Neural cell (in vitro differentiated cells): Measurements from ENCODE around the gene SLX4. TPM values are rescaled to one million over a fixed set of nuclear protein-coding genes. Genes with fewer than 3 reads are reported as not detected.

Experiments used
- H2AFZ ChIP-seq: fragments of 200-600, 300-800 bp; sonication (generic), shearing (Covaris generic); 2 replicates; pipeline ENCODE4 v1.6.0; 2014; ENCODE audit warnings: low read depth, mild to moderate bottlenecking, antibody characterized with exemption, low read length, moderate library complexity
- H3F3A ChIP-seq: fragments of 200-600 bp; shearing (Covaris generic); 2 replicates; pipeline ENCODE4 v1.6.1; 2016; ENCODE audit warnings: mild to moderate bottlenecking, moderate library complexity, mixed read lengths, antibody characterized with exemption, low read length; ENCODE audit not compliant: insufficient read depth, poor library complexity, severe bottlenecking
- H3K27ac ChIP-seq: fragments of 200-600, 300-800 bp; sonication (generic), shearing (Covaris generic); 2 replicates; pipeline ENCODE4 v1.5.1; 2014; ENCODE audit warnings: mild to moderate bottlenecking, low read length, moderate library complexity
- H3K27me3 ChIP-seq: fragments of 300-800, 200-600 bp; sonication (generic), shearing (Covaris generic); 2 replicates; pipeline ENCODE4 v1.6.0; 2014; ENCODE audit warnings: mild to moderate bottlenecking, low read depth, low read length, moderate library complexity; ENCODE audit not compliant: insufficient read depth
- H3K36me3 ChIP-seq: fragments of 300-800, 200-600 bp; sonication (generic), shearing (Covaris generic); 2 replicates; pipeline ENCODE4 v1.5.1; 2014; ENCODE audit warnings: mild to moderate bottlenecking, antibody characterized with exemption, low read length, moderate library complexity; ENCODE audit not compliant: insufficient read depth
- H3K4me2 ChIP-seq: fragments of 300-800, 200-600 bp; sonication (generic), shearing (Covaris generic); 2 replicates; pipeline ENCODE4 v1.6.0; 2014; ENCODE audit warnings: mild to moderate bottlenecking, low read length
- H3K4me3 ChIP-seq: fragments of 300-800, 200-600 bp; sonication (generic), shearing (Covaris generic); 2 replicates; pipeline ENCODE4 v1.5.1; 2014; ENCODE audit warnings: mild to moderate bottlenecking, low read length, moderate library complexity
- H3K79me2 ChIP-seq: fragments of 200-600 bp; shearing (Covaris generic); replicated peaks from 2 replicates; pipeline ENCODE4 v1.6.0; 2014; ENCODE audit warnings: mild to moderate bottlenecking, low read length, moderate library complexity; ENCODE audit not compliant: insufficient read depth
- H3K9ac ChIP-seq: fragments of 300-800, 200-600 bp; sonication (generic), shearing (Covaris generic); 2 replicates; pipeline ENCODE4 v1.6.1; 2016; ENCODE audit warnings: mild to moderate bottlenecking, low read length, mixed read lengths
- H3K9me2 ChIP-seq: fragments of 200-600 bp; shearing (Covaris generic); 2 replicates; pipeline ENCODE4 v1.6.1; 2016; ENCODE audit warnings: mild to moderate bottlenecking, low read length, mixed read lengths; ENCODE audit not compliant: insufficient read depth
- H3K9me3 ChIP-seq: fragments of 200-600, 300-800 bp; sonication (generic), shearing (Covaris generic); 2 replicates; pipeline ENCODE4 v1.6.1; 2016; ENCODE audit warnings: mild to moderate bottlenecking, mixed run types, low read length, moderate library complexity, mixed read lengths
- H4K20me1 ChIP-seq: fragments of 200-600 bp; shearing (Covaris generic); 2 replicates; pipeline ENCODE4 v1.6.1; 2016; ENCODE audit warnings: mild to moderate bottlenecking, mixed run types; ENCODE audit not compliant: insufficient read depth
- EP300 ChIP-seq: fragments of 450-650 bp; conservative IDR thresholded peaks from 2 replicates; pipeline ENCODE4 v1.6.1; 2014; ENCODE audit warnings: antibody characterized with exemption, mild to moderate bottlenecking, moderate library complexity; ENCODE audit not compliant: poor library complexity, severe bottlenecking
- EZH2 ChIP-seq: fragments of 200-600, 300-800 bp; shearing (Covaris generic), sonication (generic); IDR thresholded peaks from 2 replicates; pipeline ENCODE4 v1.6.1; 2014; ENCODE audit warnings: antibody characterized with exemption, low read length, borderline replicate concordance, mild to moderate bottlenecking; ENCODE audit not compliant: insufficient read depth, poor library complexity, severe bottlenecking
- POLR2AphosphoS5 ChIP-seq: IDR thresholded peaks from 2 replicates; pipeline ENCODE4 v1.6.1; 2012
- SMC3 ChIP-seq: fragments of 450-650 bp; conservative IDR thresholded peaks from 2 replicates; pipeline ENCODE4 v1.6.1; 2014; ENCODE audit warnings: antibody characterized with exemption, mild to moderate bottlenecking, moderate library complexity; ENCODE audit not compliant: poor library complexity
- TAF1 ChIP-seq: IDR thresholded peaks from 2 replicates; pipeline ENCODE4 v1.6.1; 2012; ENCODE audit warnings: low read depth
- polyA plus RNA-seq: library from polyadenylated mRNA; depleted of rRNA; stranded (reverse); fragments of >200 nt; gene quantifications from 2 replicates; pipeline ENCODE4 v1.2.3, GENCODE V29; 2014
- TF ChIP-seq, protein P1 (sequence below): IDR thresholded peaks from 2 replicates; pipeline ENCODE4 v1.6.1; 2012; ENCODE audit warnings: borderline replicate concordance

The SLX4 gene
- polyA plus RNA-seq, 1 donor from 2014 or later, result 2.9 TPM

GRCh38 chr16:3625331-3625730 is 13.9 kb upstream of the SLX4 start:
- H3K36me3 ChIP-seq, result no peaks in the 10 kb centered on the region
- H3K9ac ChIP-seq, result no peak overlapping the region
- H3F3A ChIP-seq, result no peaks in the 10 kb centered on the region
- H3K4me2 ChIP-seq, result no peak overlapping the region
- H3K9me2 ChIP-seq, result no peaks in the 10 kb centered on the region
- H4K20me1 ChIP-seq, result no peaks in the 10 kb centered on the region
- H2AFZ ChIP-seq, result no peak overlapping the region
- H3K27me3 ChIP-seq, result no peaks in the 10 kb centered on the region
- H3K27ac ChIP-seq, result no peak overlapping the region
- TF ChIP-seq SMC3 (no peak), EZH2 (no peak), TAF1 (no peak), EP300 (no peak)
- TF ChIP-seq, protein P1, sequence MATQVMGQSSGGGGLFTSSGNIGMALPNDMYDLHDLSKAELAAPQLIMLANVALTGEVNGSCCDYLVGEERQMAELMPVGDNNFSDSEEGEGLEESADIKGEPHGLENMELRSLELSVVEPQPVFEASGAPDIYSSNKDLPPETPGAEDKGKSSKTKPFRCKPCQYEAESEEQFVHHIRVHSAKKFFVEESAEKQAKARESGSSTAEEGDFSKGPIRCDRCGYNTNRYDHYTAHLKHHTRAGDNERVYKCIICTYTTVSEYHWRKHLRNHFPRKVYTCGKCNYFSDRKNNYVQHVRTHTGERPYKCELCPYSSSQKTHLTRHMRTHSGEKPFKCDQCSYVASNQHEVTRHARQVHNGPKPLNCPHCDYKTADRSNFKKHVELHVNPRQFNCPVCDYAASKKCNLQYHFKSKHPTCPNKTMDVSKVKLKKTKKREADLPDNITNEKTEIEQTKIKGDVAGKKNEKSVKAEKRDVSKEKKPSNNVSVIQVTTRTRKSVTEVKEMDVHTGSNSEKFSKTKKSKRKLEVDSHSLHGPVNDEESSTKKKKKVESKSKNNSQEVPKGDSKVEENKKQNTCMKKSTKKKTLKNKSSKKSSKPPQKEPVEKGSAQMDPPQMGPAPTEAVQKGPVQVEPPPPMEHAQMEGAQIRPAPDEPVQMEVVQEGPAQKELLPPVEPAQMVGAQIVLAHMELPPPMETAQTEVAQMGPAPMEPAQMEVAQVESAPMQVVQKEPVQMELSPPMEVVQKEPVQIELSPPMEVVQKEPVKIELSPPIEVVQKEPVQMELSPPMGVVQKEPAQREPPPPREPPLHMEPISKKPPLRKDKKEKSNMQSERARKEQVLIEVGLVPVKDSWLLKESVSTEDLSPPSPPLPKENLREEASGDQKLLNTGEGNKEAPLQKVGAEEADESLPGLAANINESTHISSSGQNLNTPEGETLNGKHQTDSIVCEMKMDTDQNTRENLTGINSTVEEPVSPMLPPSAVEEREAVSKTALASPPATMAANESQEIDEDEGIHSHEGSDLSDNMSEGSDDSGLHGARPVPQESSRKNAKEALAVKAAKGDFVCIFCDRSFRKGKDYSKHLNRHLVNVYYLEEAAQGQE, result no peak
- H3K4me3 ChIP-seq, result no peak overlapping the region
- H3K9me3 ChIP-seq, result no peaks in the 10 kb centered on the region
- H3K79me2 ChIP-seq, result peaks cover 5% of the 10 kb centered on the region

- no peak for TF ChIP-seq EZH2
- no peak for TF ChIP-seq EP300
- no peak for TF ChIP-seq POLR2AphosphoS5
- no peak overlapping the region for H3K27ac ChIP-seq
- no peaks in the 10 kb centered on the region for H3K9me3 ChIP-seq
- no peaks in the 10 kb centered on the region for H3K27me3 ChIP-seq
- no peak overlapping the region for H3K4me3 ChIP-seq
- H3K36me3 ChIP-seq, result no peaks in the 10 kb centered on the region
- H3K9ac ChIP-seq, result no peak overlapping the region
- H3K9me2 ChIP-seq, result no peaks in the 10 kb centered on the region
- H3K79me2 ChIP-seq, result peaks cover 5% of the 10 kb centered on the region
- no peak overlapping the region for H2AFZ ChIP-seq
- H3F3A ChIP-seq, result no peaks in the 10 kb centered on the region
- no peaks in the 10 kb centered on the region for H4K20me1 ChIP-seq
- no peak overlapping the region for H3K4me2 ChIP-seq
These were observed 12.2 kb upstream of the SLX4 start for GRCh38 chr16:3623642-3624041.

DNA sequence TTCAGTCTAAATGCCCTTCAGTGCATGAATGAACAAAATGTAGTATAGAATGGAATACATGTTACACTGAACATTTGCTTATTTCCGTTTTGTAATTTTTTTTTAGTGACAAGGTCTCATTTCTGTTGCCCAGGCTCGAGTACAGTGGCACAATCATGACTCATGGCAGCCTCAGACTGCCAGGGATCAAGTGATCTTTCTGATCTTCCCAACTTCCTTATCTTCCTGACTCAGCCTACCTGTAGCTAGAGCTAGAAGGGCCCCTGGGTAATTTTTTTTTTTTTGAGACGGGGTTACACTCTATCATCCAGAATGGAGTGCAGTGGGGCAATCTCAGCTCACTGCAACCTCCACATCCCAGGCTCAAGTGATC is 7.3 kb upstream of the SLX4 start:
- TF ChIP-seq POLR2AphosphoS5, result no peak
- H3K27ac ChIP-seq, result no peak overlapping the region
- no peak overlapping the region for H2AFZ ChIP-seq
- H3K4me3 ChIP-seq, result no peak overlapping the region
- peaks cover 17% of the 10 kb centered on the region for H3K79me2 ChIP-seq
- H3K9ac ChIP-seq, result no peak overlapping the region
- H3K9me3 ChIP-seq, result no peaks in the 10 kb centered on the region
- H3K9me2 ChIP-seq, result no peaks in the 10 kb centered on the region
- H3F3A ChIP-seq, result no peaks in the 10 kb centered on the region
- no peaks in the 10 kb centered on the region for H4K20me1 ChIP-seq
- H3K4me2 ChIP-seq, result no peak overlapping the region
- H3K36me3 ChIP-seq, result no peaks in the 10 kb centered on the region
- no peaks in the 10 kb centered on the region for H3K27me3 ChIP-seq
